DOHH2 (cell line): ENCODE measurements around the gene ESRRA.
A peak's percentile ranks its signal among the peaks of the same experiment; 100 is the strongest.

ENCODE experiments used
- H3F3A ChIP-seq: fragments of 200-600 bp; sonication (generic), shearing (Covaris generic); 2 replicates; pipeline ENCODE4 v1.6.0; 2016; ENCODE audit warnings: antibody characterized with exemption, mild to moderate bottlenecking; ENCODE audit not compliant: control insufficient read depth, insufficient read depth
- H3K27ac ChIP-seq: fragments of 200-600 bp; sonication (generic); 2 replicates; pipeline ENCODE4 v1.5.1; 2014; ENCODE audit warnings: low read depth, mild to moderate bottlenecking, low read length, moderate library complexity
- H3K27me3 ChIP-seq: fragments of 200-600 bp; sonication (generic); 2 replicates; pipeline ENCODE4 v1.6.1; 2014; ENCODE audit warnings: mild to moderate bottlenecking, low read length, mixed read lengths; ENCODE audit not compliant: control insufficient read depth
- H3K36me3 ChIP-seq: fragments of 200-600 bp; sonication (generic); 2 replicates; pipeline ENCODE4 v1.6.1; 2014; ENCODE audit warnings: mild to moderate bottlenecking, low read length, moderate library complexity, mixed read lengths; ENCODE audit not compliant: control insufficient read depth
- H3K4me1 ChIP-seq: fragments of 200-600 bp; sonication (generic); 2 replicates; pipeline ENCODE4 v1.6.1; 2014; ENCODE audit warnings: mild to moderate bottlenecking, low read length, mixed read lengths; ENCODE audit not compliant: control insufficient read depth
- H3K4me2 ChIP-seq: fragments of 200-600 bp; sonication (generic); 2 replicates; pipeline ENCODE4 v1.6.0; 2014; ENCODE audit warnings: mild to moderate bottlenecking, low read length, moderate library complexity
- H3K4me3 ChIP-seq: fragments of 200-600 bp; sonication (generic); 2 replicates; pipeline ENCODE4 v1.5.1; 2014; ENCODE audit warnings: mild to moderate bottlenecking, low read length, mixed read lengths
- H3K79me2 ChIP-seq: fragments of 200-600 bp; sonication (generic); 2 replicates; pipeline ENCODE4 v1.6.1; 2014; ENCODE audit warnings: mild to moderate bottlenecking, low read length, mixed read lengths; ENCODE audit not compliant: control insufficient read depth
- H3K9me2 ChIP-seq: fragments of 200-600 bp; sonication (generic); replicated peaks from 2 replicates; pipeline ENCODE4 v1.6.1; 2014; ENCODE audit warnings: mild to moderate bottlenecking, low read length, mixed read lengths; ENCODE audit not compliant: control insufficient read depth
- H3K9me3 ChIP-seq: fragments of 200-600 bp; sonication (generic); 2 replicates; pipeline ENCODE4 v1.6.1; 2014; ENCODE audit warnings: antibody characterized with exemption, low read length, mixed read lengths; ENCODE audit not compliant: control insufficient read depth, insufficient read depth
- H4K20me1 ChIP-seq: fragments of 200-600 bp; sonication (generic); 2 replicates; pipeline ENCODE4 v1.6.0; 2014; ENCODE audit warnings: low read depth, mild to moderate bottlenecking, antibody characterized with exemption, low read length, moderate library complexity; ENCODE audit not compliant: control insufficient read depth, insufficient read depth
- CTCF ChIP-seq: fragments of 200-600 bp; sonication (generic); IDR thresholded peaks from one replicate; pipeline ENCODE4 v1.5.1; 2014; ENCODE audit warnings: antibody characterized with exemption, mild to moderate bottlenecking, low read depth, low read length; ENCODE audit not compliant: poor library complexity, severe bottlenecking
- EZH2phosphoT487 ChIP-seq: fragments of 200-600 bp; sonication (generic); IDR thresholded peaks from 2 replicates; pipeline ENCODE4 v1.6.1; 2017; ENCODE audit warnings: borderline replicate concordance, mild to moderate bottlenecking, antibody characterized with exemption, low read length, moderate library complexity, mixed read lengths

Gene ESRRA

GRCh38 chr11:64284962-64285884 lies 20.1 kb upstream of the ESRRA start, which contains the start of gene GPR137:
Gene GPR137 (plus strand): TSS chr11:64285848. CDS start chr11:64286525, 677 bp downstream.
- peak within 1 kb of the TSS; percentile 82 for H3K4me2 ChIP-seq
- H3F3A ChIP-seq, result peaks cover 2% of the 10 kb centered on the region; the same call in 1 of the 2 replicates
- H3K9me3 ChIP-seq, result no peaks in the 10 kb centered on the region
- H3K79me2 ChIP-seq, result peaks cover 12% of the 10 kb centered on the region
- no peak for TF ChIP-seq EZH2phosphoT487
- TF ChIP-seq CTCF, result no peak
- H3K4me1 ChIP-seq, result peaks cover 19% of the 10 kb centered on the region
- H3K4me3 ChIP-seq, result peak within 1 kb of the TSS; percentile 76
- peak within 1 kb of the TSS; percentile 82 for H3K27ac ChIP-seq
- H3K36me3 ChIP-seq, result no peaks in the 10 kb centered on the region
- H4K20me1 ChIP-seq, result no peaks in the 10 kb centered on the region
- H3K27me3 ChIP-seq, result no peaks in the 10 kb centered on the region
- H3K9me2 ChIP-seq, result no peaks in the 10 kb centered on the region

GRCh38 chr11:64285885-64286800 lies 19.2 kb upstream of the ESRRA start:
- H3K4me2 ChIP-seq, result peak overlapping the region; percentile 82
- peaks cover 5% of the 10 kb centered on the region for H3K27me3 ChIP-seq
- no peaks in the 10 kb centered on the region for H3K9me3 ChIP-seq
- H3K4me3 ChIP-seq, result peak overlapping the region; percentile 76
- peaks cover 12% of the 10 kb centered on the region for H3K79me2 ChIP-seq
- H3F3A ChIP-seq, result peaks cover 2% of the 10 kb centered on the region; the same call in 1 of the 2 replicates
- no peaks in the 10 kb centered on the region for H4K20me1 ChIP-seq
- no peaks in the 10 kb centered on the region for H3K36me3 ChIP-seq
- H3K4me1 ChIP-seq, result peaks cover 19% of the 10 kb centered on the region
- TF ChIP-seq EZH2phosphoT487, result no peak
- TF ChIP-seq CTCF, result peak; percentile 41
- no peak overlapping the region for H3K27ac ChIP-seq
- H3K9me2 ChIP-seq, result no peaks in the 10 kb centered on the region

GRCh38 chr11:64286801-64287159 lies 18.5 kb upstream of the ESRRA start:
- peaks cover 12% of the 10 kb centered on the region for H3K79me2 ChIP-seq
- no peaks in the 10 kb centered on the region for H3K36me3 ChIP-seq
- H3K9me2 ChIP-seq, result no peaks in the 10 kb centered on the region
- H3K9me3 ChIP-seq, result no peaks in the 10 kb centered on the region
- peaks cover 19% of the 10 kb centered on the region for H3K4me1 ChIP-seq
- H3K4me2 ChIP-seq, result peak overlapping the region; percentile 82
- H3K4me3 ChIP-seq, result no peak overlapping the region; the same call in 1 of the 2 replicates
- H3K27ac ChIP-seq, result no peak overlapping the region
- H4K20me1 ChIP-seq, result no peaks in the 10 kb centered on the region
- TF ChIP-seq CTCF, result peak; percentile 5
- no peak for TF ChIP-seq EZH2phosphoT487
- H3F3A ChIP-seq, result peaks cover 2% of the 10 kb centered on the region; the same call in 1 of the 2 replicates
- peaks cover 8% of the 10 kb centered on the region for H3K27me3 ChIP-seq
